ENCODE measurements around the gene MRPL1. TPM values are rescaled to one million over a fixed set of nuclear protein-coding genes. Genes with fewer than 3 reads are reported as not detected.

MRPL1 gene
- total and polyA plus RNA-seq, 2 of the 13 experiments (the other 11 are each of a cell fraction or from before 2014, with no cell fraction given): 23.3 to 61.5 TPM

DNA sequence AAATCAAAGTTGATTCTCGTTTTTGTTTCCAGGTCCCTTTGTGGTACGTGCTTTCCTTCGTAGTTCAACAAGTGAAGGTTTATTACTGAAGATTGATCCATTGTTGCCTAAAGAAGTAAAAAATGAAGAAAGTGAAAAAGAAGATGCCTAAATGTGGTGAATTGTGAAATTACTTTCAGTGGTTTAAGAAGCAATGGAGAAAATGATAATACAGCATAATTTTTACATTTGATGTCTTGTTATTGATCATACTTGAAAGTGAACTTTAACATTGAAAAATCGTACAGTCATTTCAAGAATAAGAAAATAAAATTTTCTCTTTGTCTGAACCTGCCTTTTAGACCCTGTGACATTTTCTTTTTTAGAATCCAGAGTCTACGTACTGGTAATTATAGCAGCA, 89.8 kb downstream of the MRPL1 start:
- H3K27ac ChIP-seq (ENCODE audit: extremely low read length, insufficient read depth, low read length): no peak overlapping the region
- WGBS (ENCODE audit: low lambda C conversion rate): 75% methylated on average over 5 of the region's 5 CpGs
- H3K4me2 ChIP-seq (ENCODE audit: low read depth, low read length): no peak overlapping the region
- TF ChIP-seq HMG20A (CRISPR knock-in tag; IDR thresholded peaks at IDR 0.05; ENCODE audit: borderline replicate concordance): no peak
- TF ChIP-seq SP140L (CRISPR knock-in tag; IDR thresholded peaks at IDR 0.05; ENCODE audit: borderline replicate concordance): no peak
- no peak for TF ChIP-seq ZNF605 (CRISPR knock-in tag; IDR thresholded peaks at IDR 0.05)
- no peak for TF ChIP-seq ZSCAN21 (CRISPR knock-in tag; IDR thresholded peaks at IDR 0.05; ENCODE audit: borderline replicate concordance)
- TF ChIP-seq ZBTB43 (CRISPR knock-in tag; conservative IDR thresholded peaks at IDR 0.05): no peak
- no peak for TF ChIP-seq PREB (CRISPR knock-in tag; IDR thresholded peaks at IDR 0.05)
- TF ChIP-seq, protein P1, sequence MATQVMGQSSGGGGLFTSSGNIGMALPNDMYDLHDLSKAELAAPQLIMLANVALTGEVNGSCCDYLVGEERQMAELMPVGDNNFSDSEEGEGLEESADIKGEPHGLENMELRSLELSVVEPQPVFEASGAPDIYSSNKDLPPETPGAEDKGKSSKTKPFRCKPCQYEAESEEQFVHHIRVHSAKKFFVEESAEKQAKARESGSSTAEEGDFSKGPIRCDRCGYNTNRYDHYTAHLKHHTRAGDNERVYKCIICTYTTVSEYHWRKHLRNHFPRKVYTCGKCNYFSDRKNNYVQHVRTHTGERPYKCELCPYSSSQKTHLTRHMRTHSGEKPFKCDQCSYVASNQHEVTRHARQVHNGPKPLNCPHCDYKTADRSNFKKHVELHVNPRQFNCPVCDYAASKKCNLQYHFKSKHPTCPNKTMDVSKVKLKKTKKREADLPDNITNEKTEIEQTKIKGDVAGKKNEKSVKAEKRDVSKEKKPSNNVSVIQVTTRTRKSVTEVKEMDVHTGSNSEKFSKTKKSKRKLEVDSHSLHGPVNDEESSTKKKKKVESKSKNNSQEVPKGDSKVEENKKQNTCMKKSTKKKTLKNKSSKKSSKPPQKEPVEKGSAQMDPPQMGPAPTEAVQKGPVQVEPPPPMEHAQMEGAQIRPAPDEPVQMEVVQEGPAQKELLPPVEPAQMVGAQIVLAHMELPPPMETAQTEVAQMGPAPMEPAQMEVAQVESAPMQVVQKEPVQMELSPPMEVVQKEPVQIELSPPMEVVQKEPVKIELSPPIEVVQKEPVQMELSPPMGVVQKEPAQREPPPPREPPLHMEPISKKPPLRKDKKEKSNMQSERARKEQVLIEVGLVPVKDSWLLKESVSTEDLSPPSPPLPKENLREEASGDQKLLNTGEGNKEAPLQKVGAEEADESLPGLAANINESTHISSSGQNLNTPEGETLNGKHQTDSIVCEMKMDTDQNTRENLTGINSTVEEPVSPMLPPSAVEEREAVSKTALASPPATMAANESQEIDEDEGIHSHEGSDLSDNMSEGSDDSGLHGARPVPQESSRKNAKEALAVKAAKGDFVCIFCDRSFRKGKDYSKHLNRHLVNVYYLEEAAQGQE (IDR thresholded peaks at IDR 0.05; ENCODE audit: borderline replicate concordance in 1 of 2, low read depth in 1 of 2, low read length in 2 of 2): no peak
- TF ChIP-seq, protein P2, sequence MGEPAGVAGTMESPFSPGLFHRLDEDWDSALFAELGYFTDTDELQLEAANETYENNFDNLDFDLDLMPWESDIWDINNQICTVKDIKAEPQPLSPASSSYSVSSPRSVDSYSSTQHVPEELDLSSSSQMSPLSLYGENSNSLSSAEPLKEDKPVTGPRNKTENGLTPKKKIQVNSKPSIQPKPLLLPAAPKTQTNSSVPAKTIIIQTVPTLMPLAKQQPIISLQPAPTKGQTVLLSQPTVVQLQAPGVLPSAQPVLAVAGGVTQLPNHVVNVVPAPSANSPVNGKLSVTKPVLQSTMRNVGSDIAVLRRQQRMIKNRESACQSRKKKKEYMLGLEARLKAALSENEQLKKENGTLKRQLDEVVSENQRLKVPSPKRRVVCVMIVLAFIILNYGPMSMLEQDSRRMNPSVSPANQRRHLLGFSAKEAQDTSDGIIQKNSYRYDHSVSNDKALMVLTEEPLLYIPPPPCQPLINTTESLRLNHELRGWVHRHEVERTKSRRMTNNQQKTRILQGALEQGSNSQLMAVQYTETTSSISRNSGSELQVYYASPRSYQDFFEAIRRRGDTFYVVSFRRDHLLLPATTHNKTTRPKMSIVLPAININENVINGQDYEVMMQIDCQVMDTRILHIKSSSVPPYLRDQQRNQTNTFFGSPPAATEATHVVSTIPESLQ (CRISPR knock-in tag; conservative IDR thresholded peaks at IDR 0.05): no peak
- no peak for TF ChIP-seq ARNT (IDR thresholded peaks at IDR 0.05)
- TF ChIP-seq ZBTB25 (CRISPR knock-in tag; IDR thresholded peaks at IDR 0.05): no peak
- TF ChIP-seq JUN (CRISPR knock-in tag; IDR thresholded peaks at IDR 0.05): no peak
- TF ChIP-seq HOXA5 (CRISPR knock-in tag; IDR thresholded peaks at IDR 0.05): no peak
- no peak for TF ChIP-seq ZNF772 (CRISPR knock-in tag; IDR thresholded peaks at IDR 0.05)
- TF ChIP-seq ZNF747 (CRISPR knock-in tag; IDR thresholded peaks at IDR 0.05; ENCODE audit: borderline replicate concordance): no peak
- DNase-seq (ENCODE audit: low spot score) (no peak), FAIRE-seq (no peak), ATAC-seq (no peak)
- BruUV-seq (replicated peaks): no TSS peak
- H3K4me3 ChIP-seq (replicated peaks in 1 of 3; ENCODE audit: insufficient read depth in 1 of 3, low read depth in 2 of 3, low read length in 3 of 3): no peak overlapping the region
- H4K20me1 ChIP-seq (ENCODE audit: insufficient read depth, low read length): no peaks in the 10 kb centered on the region
- peaks cover 4 to 14% of the 10 kb centered on the region in 2 experiments for H3K36me3 ChIP-seq (replicated peaks in 1 of 2; ENCODE audit: control insufficient read depth in 1 of 2, insufficient read depth in 2 of 2, low read length in 2 of 2)
- H3K27me3 ChIP-seq (ENCODE audit: control insufficient read depth in 1 of 2, insufficient read depth in 2 of 2, low read length in 2 of 2): no peaks in the 10 kb centered on the region
- CTCF ChIA-PET (ENCODE audit: low intra/inter-chr PET ratio, low total read pairs): no interaction called here
- H3K4me1 ChIP-seq (ENCODE audit: insufficient read depth, low read length): no peaks in the 10 kb centered on the region
- in situ Hi-C loops (cut with HindIII; ENCODE audit: extremely low pct_ligation_motif_present, low pct_unique_long_range_greater_than_20kb): loop anchor here (10.0 to 25.0 kb wide), 2 partner anchors 572 to 910 kb away; no protein-coding TSS in a partner anchor
- POLR2A ChIA-PET: no interaction called here
- H2AFZ ChIP-seq (ENCODE audit: low read length): no peak overlapping the region
- H3K9ac ChIP-seq (ENCODE audit: insufficient read depth, low read depth, low read length): no peak overlapping the region
- H3K9me3 ChIP-seq (ENCODE audit: low read length): no peaks in the 10 kb centered on the region
- no peaks in the 10 kb centered on the region for H3K79me2 ChIP-seq (ENCODE audit: insufficient read depth, low read length)
- intact Hi-C loops (cut with micrococcal nuclease; ENCODE audit: unreplicated experiment): loop anchor here (10.0 kb wide), 1 partner anchor 912 kb away; no protein-coding TSS in a partner anchor
